Spinal cord (tissue), 10 donors: ENCODE results near the gene ZSCAN18. TPM values are rescaled to one million over a fixed set of nuclear protein-coding genes. Genes with fewer than 3 reads are reported as not detected.

Experiments used
- DNase-seq, 6 donors: peaks; one replicate each; pipeline versions ENCODE4 v3.0.0 to v3.0.0-alpha.2; 2013 to 2015; ENCODE audit warnings: low spot score in 6 of 6, low read depth in 4 of 6
- H3K27ac ChIP-seq: one replicate; pipeline ENCODE4 v1.5.1; 2013; ENCODE audit warnings: low read depth, low read length, control low read depth
- H3K27me3 ChIP-seq: one replicate; pipeline ENCODE4 v1.6.1; 2013; ENCODE audit warnings: low read length; ENCODE audit not compliant: control insufficient read depth, insufficient read depth
- H3K36me3 ChIP-seq: one replicate; pipeline ENCODE4 v1.6.1; 2013; ENCODE audit warnings: low read length; ENCODE audit not compliant: control insufficient read depth, insufficient read depth
- H3K4me1 ChIP-seq: one replicate; pipeline ENCODE4 v1.6.1; 2013; ENCODE audit warnings: low read length; ENCODE audit not compliant: control insufficient read depth, insufficient read depth
- H3K4me3 ChIP-seq: one replicate; pipeline ENCODE4 v1.5.1; 2013; ENCODE audit warnings: low read depth, low read length, control low read depth
- H3K9me3 ChIP-seq: one replicate; pipeline ENCODE4 v1.6.1; 2013; ENCODE audit warnings: low read length; ENCODE audit not compliant: control insufficient read depth, insufficient read depth
- WGBS: methylation state at CpG from one replicate; pipeline ENCODE4 v1.1.5; 2013; ENCODE audit warnings: missing lambda C conversion rate; ENCODE audit not compliant: insufficient coverage; 5-methylcytosine and 5-hydroxymethylcytosine counted together
- polyA plus RNA-seq, 2 donors: library from polyadenylated mRNA; unstranded; fragments of 120-200 nt; gene quantifications; one replicate each; pipeline ENCODE4 v1.2.1, GENCODE V29; 2013; ENCODE audit not compliant: insufficient read length in 2 of 2
- total RNA-seq, 2 donors: library from RNA; depleted of rRNA in 1 of 2; stranded (reverse); fragments of 120-200 nt in 1 of 2; fragments of >200 nt in 1 of 2; gene quantifications; one replicate each; pipeline versions ENCODE4 v1.2.3 to v1.2.4, GENCODE V29; 2013 to 2014
- donor health status: healthy.

The ZSCAN18 gene
- total and polyA plus RNA-seq, 4 donors, result 81.2 to 151 (median 120) TPM

DNA sequence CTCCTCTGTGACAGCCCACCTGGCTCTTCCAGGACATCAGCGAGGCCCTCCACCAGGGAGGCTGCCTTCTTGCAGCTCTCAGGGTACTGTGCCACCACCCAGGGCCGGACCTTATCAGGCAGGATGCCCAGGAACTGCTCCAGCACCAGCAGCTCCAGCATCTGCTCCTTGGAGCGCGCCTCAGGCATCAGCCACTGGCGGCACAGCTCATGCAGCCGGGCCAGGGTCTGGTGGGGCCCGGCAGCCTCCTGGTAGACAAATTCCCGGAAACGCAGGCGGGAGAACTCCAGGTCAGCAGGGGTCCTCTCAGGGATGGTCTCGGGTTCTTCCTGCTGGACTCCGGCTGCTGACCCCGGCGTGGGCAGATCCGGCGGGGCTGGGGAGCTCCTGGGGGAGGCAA lies 8.2 kb downstream of the ZSCAN18 start:
- no peaks in the 10 kb centered on the region for H3K27me3 ChIP-seq
- H3K27ac ChIP-seq, result no peak overlapping the region
- no peaks in the 10 kb centered on the region for H3K4me1 ChIP-seq
- 95% methylated on average over 16 of the region's 16 CpGs for WGBS
- DNase-seq, result no peak
- no peaks in the 10 kb centered on the region for H3K9me3 ChIP-seq
- no peak overlapping the region for H3K4me3 ChIP-seq
- H3K36me3 ChIP-seq, result peaks cover 76% of the 10 kb centered on the region

DNA sequence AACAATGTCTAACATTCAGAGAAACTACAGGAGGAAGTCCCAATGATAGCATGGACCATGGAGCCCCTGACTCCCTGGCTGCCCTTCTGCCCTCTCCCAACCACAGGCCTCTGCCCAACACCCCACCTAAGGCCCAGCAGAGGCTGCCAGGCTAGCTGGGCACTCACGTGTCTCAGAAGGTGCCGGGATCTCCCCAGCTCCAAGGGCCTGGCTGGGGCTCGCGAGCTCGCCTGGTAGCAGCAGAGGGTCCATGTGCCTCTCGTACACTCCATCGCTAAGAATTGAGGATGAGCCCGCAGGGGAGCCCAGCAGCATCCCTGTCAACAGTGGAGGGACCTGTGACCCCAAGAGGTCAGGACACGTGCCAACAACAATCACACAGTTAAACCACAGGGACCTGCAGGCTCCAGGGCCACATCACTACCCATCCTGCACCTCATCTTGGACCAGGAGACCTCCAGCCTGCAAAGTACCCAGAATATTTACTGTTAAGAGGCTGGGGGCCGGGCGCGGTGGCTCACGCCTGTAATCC lies 9.4 kb downstream of the ZSCAN18 start:
- Histone ChIP-seq H3K27ac (no peak overlapping the region), H3K4me1 (no peaks in the 10 kb centered on the region), H3K36me3 (peaks cover 80% of the 10 kb centered on the region), H3K27me3 (no peaks in the 10 kb centered on the region), H3K4me3 (no peak overlapping the region), H3K9me3 (no peaks in the 10 kb centered on the region)
- 97% methylated on average over 9 of the region's 13 CpGs for WGBS
- DNase-seq, result no peak

DNA sequence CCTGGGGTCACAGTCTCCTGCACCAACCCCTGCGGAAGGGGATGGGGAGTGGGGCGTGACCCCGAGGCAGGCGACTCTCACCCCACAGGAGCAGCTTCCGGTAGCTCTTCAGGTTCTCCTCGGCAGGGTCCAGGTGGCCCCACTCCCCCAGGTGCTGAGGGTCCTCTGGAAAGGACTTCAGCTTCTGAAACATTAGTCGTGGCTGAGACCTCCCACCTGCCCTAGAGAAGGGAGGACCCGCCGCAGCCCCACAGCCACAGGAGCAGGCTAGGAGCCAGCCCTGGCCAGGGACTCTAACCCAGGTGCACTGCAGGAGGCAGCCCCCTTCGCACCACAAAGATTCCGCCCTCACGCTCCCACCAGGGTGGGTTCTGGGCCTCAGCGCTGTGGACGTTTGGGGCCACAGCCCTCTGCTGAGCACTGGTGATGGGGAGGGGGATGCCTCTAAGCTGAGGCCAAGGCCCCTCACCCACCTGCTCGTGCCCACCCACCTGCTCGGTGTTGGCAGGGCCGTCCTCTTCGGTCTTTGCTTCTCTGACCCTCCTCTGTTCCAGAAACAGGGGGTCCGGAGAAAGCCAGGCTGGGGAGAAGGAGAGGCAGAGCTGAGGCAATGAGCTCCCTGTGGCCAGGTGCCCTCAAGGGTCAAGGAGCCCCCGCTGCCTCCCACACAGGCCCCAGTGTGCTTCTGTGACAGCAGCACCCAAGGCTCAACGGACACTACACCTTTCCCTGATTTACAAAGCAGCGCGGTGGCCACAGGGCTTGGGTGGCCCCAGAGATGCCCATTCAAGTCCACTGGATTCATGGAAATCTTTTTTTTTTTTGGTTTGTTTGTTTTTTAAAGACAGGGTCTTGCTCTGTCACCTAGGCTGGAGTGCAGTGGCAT lies 11.0 kb downstream of the ZSCAN18 start:
- Histone ChIP-seq H3K27ac (no peak overlapping the region), H3K27me3 (no peaks in the 10 kb centered on the region), H3K9me3 (peaks cover 1% of the 10 kb centered on the region), H3K4me3 (no peak overlapping the region), H3K4me1 (no peaks in the 10 kb centered on the region), H3K36me3 (peaks cover 87% of the 10 kb centered on the region)
- WGBS, result 98% methylated on average over 20 of the region's 23 CpGs
- DNase-seq, result no peak

DNA sequence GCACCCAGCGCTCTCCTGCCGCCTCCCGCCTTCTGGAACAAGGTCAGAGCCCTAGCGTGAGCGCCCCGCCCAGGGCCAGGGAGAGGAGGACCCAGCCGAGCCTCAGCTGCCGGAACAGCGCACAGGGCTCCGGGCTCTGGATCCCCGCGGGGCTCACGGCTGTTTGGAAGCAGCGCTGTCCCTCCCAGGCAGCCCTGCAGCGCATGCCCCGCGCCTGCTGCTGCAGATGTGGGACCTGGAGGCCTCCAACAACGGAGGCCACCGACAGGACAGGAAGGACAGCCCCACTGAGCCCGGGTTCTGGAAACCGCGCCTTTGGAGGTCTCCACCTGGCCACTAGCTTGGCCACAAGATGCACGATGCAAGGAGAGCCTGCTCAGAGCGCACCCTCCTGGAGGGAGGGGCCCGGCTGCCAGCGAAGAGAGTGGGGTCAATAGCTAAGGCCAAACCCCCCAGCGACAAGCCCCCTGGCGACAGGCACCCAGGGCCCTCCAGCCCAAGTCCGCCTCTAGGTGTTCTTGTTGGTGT lies 12.6 kb downstream of the ZSCAN18 start:
- DNase-seq, result no peak
- H3K4me3 ChIP-seq, result no peak overlapping the region
- H3K36me3 ChIP-seq, result peaks cover 80% of the 10 kb centered on the region
- H3K9me3 ChIP-seq, result peaks cover 1% of the 10 kb centered on the region
- H3K4me1 ChIP-seq, result no peaks in the 10 kb centered on the region
- 96% methylated on average over 26 of the region's 29 CpGs for WGBS
- no peak overlapping the region for H3K27ac ChIP-seq
- H3K27me3 ChIP-seq, result no peaks in the 10 kb centered on the region

DNA sequence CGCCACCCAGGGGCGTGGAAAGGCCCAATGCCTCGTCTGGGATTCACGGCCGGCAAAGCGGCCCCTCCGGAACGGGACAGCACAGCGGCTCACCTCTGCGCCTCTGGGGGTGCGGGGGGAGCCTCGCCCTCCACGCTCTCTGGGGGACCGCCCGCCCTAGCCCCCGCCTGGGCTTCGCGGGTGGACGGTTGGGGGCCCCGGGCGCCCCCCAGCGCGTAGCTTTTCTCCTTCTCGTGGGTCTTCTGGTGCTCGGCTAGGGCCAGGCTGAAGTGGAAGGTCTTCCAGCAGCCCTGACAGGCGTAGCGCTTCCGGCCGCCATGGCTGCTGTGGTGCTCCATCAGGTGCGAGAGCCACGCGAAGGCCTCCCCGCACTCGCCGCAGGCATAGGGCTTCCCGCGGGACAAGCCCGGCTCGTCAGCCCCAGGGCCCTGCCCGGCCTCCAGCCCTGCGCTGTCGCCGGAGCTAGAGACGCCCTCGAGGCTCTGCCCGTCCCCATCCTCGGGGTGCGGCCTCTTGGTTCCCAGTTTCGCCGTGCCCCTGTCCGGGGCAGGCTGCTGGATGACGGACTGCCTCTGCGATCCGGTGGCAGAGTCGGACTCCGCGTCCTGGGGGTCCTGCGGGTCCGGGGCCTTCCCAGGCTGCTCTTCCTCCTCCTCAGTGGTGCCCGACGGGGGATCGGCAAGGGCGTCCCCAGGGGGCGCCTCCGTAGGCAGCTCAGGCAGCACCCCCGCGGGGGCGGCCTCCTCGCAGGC lies 13.3 kb downstream of the ZSCAN18 start:
- Histone ChIP-seq H3K27me3 (no peaks in the 10 kb centered on the region), H3K27ac (no peak overlapping the region), H3K36me3 (peaks cover 75% of the 10 kb centered on the region), H3K4me3 (no peak overlapping the region), H3K4me1 (no peaks in the 10 kb centered on the region), H3K9me3 (peaks cover 1% of the 10 kb centered on the region)
- WGBS, result 97% methylated on average over 68 of the region's 69 CpGs
- no peak for DNase-seq

DNA sequence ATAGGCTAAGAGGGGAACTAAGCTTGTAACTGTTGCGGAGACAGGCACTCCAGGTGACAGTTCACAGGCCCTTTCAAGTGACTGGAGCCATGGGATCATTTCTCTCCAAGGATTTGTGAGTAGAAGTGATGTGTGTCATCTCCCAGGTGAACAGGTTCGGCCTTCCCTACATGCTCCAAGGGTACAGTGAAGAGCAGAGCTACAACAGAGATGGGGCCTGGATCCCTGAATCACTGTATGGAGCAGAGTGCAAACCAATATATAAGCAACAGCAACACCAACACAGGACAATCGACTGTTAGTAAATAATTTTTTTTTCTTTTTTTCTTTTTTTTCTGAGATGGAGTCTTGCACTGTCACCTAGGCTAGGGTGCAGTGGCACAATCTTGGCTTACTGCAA lies 15.0 kb downstream of the ZSCAN18 start:
- no peak overlapping the region for H3K27ac ChIP-seq
- DNase-seq, result no peak
- H3K36me3 ChIP-seq, result peaks cover 62% of the 10 kb centered on the region
- H3K9me3 ChIP-seq, result peaks cover 1% of the 10 kb centered on the region
- H3K4me1 ChIP-seq, result no peaks in the 10 kb centered on the region
- no peaks in the 10 kb centered on the region for H3K27me3 ChIP-seq
- H3K4me3 ChIP-seq, result no peak overlapping the region
- WGBS, result 100% methylated on average over 1 of the region's 3 CpGs

DNA sequence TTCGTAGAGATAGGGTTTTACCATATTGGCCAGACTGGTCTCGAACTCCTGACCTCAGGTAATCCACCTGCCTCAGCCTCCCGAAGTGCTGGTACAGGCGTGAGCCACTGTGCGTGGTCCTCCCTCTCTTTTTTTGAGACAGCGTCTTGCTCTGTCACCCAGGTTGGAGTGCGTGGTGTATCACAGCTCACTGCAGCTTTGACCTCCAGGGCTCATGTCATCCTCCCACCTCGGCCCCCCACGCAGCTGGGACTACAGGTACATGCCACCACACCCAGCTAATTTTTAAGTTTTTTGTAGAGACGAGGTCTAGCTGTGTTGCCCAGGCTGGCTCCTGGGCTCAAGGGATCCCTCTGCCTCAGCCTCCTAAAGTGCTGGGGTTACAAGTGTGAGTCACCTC lies 18.2 kb downstream of the ZSCAN18 start:
- Histone ChIP-seq H3K4me1 (no peaks in the 10 kb centered on the region), H3K36me3 (peaks cover 32% of the 10 kb centered on the region), H3K27ac (no peak overlapping the region), H3K4me3 (no peak overlapping the region), H3K9me3 (peaks cover 1% of the 10 kb centered on the region), H3K27me3 (no peaks in the 10 kb centered on the region)
- no peak for DNase-seq
- 95% methylated on average over 9 of the region's 10 CpGs for WGBS

DNA sequence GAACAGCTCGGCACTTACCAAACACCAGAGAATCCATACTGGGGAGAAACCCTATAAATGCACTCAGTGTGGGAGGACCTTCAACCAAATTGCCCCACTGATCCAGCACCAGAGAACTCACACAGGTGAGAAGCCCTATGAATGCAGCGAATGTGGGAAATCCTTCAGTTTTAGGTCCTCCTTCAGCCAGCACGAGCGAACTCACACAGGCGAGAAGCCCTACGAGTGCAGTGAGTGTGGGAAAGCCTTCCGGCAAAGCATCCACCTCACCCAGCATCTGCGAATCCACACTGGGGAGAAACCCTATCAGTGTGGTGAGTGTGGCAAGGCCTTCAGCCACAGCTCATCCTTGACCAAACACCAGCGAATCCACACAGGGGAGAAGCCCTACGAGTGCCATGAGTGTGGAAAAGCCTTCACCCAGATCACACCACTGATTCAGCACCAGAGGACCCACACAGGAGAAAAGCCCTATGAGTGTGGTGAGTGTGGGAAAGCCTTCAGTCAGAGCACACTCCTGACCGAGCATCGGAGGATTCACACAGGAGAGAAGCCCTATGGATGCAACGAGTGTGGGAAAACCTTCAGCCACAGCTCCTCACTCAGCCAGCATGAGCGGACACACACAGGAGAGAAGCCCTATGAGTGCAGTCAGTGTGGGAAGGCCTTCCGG lies 30.7 kb downstream of the ZSCAN18 start:
- 100% methylated on average over 3 of the region's 15 CpGs for WGBS
- no peaks in the 10 kb centered on the region for H3K4me1 ChIP-seq
- H3K36me3 ChIP-seq, result peaks cover 55% of the 10 kb centered on the region
- H3K27me3 ChIP-seq, result no peaks in the 10 kb centered on the region
- H3K27ac ChIP-seq, result no peak overlapping the region
- no peak for DNase-seq
- peaks cover 21% of the 10 kb centered on the region for H3K9me3 ChIP-seq
- no peak overlapping the region for H3K4me3 ChIP-seq

DNA sequence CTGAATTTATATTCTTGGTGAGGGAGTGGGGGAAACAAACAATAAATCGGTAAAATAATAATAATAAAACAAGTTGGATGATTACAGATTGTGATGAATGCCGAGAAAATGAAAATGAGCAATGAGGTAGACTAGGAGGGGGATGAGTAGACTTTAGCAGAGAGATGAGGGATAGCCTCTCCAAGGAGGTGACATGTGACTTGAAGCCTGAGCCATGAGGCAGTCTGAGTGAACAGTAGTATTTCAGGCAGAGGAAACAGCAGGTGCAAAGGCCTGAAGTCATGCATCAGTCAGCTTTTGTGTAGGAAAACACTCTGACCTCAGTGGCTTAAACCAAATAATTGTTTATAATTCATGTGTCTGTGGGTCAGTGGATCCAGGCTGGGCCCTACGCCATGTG lies 34.3 kb downstream of the ZSCAN18 start:
- peaks cover 15% of the 10 kb centered on the region for H3K4me1 ChIP-seq
- H3K9me3 ChIP-seq, result peaks cover 21% of the 10 kb centered on the region
- no peaks in the 10 kb centered on the region for H3K27me3 ChIP-seq
- H3K27ac ChIP-seq, result no peak overlapping the region
- no peak for DNase-seq
- H3K4me3 ChIP-seq, result no peak overlapping the region
- peaks cover 64% of the 10 kb centered on the region for H3K36me3 ChIP-seq
- 100% methylated on average over 3 of the region's 3 CpGs for WGBS
